ENCODE results near the gene RPS15. TPM values are rescaled to one million over a fixed set of nuclear protein-coding genes. Genes with fewer than 3 reads are reported as not detected.

Gene RPS15
- total and polyA plus RNA-seq, 9 of the 15 experiments (the other 6 are each of a cell fraction or from before 2014, with no cell fraction given), result 605 to 2,791 (median 957) TPM

DNA sequence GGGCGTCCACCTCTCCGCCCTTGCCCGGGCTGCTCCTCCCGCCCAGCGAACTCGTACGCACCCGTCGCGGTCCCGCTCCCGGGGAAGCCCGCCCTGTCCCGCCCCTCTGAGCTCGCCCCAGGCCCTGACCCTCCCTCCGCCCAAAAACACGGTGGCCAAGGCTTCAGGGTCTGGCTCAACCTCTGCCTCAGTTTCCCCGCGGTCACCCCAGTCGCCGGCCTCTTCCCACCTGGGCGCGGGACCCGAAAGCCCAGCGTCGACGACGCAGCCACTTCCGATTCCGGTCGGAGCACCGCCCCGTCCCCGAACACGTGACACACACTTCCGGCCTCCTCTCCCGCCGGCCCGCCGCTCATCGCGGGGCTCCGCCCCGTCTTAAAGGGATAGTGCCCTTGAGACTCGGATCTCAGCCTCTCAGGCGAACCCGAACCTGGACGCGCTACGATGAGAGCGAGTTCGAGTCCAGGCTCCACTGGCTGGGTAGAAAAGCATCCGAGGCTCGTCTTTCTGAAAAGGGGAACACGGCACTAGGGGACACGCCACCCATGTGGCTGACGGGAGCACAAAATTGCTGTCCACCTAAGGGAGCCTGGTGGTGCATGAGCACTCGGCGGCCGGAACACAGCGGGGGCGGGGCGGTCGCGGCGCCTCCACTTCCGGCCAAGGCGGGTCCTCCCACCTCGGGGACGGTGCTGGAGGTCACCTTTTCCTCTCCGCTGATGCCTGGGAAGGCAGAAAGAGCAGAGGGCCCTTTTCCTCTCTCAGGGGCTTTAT lies 40.9 kb downstream of the RPS15 start, which contains the start of gene C19orf25 (continued):
- TF ChIP-seq MAZ (CRISPR knock-in tag; conservative IDR thresholded peaks at IDR 0.05 in 1 of 2, IDR thresholded peaks at IDR 0.05 in 1 of 2) (peak; percentile 80 to 89), MCM2 (IDR thresholded peaks at IDR 0.05; ENCODE audit: low read depth) (no peak), ZC3H4 (CRISPR knock-in tag; IDR thresholded peaks at IDR 0.05; ENCODE audit: borderline replicate concordance) (no peak), ZFP1 (CRISPR knock-in tag; IDR thresholded peaks at IDR 0.05) (no peak), CXXC5 (CRISPR knock-in tag; IDR thresholded peaks at IDR 0.05) (peak; percentile 83), YY1 (IDR thresholded peaks at IDR 0.05; ENCODE audit: borderline replicate concordance in 1 of 3, control insufficient read depth in 1 of 3, extremely low read depth in 1 of 3, insufficient read depth in 3 of 3, insufficient read length in 1 of 3, insufficient replicate concordance in 2 of 3, low read depth in 1 of 3, low read length in 2 of 3) (peak in 1 of 3 experiments; percentile 52), SRSF3 (IDR thresholded peaks at IDR 0.05; ENCODE audit: insufficient read depth, low read length) (no peak), RNF2 (IDR thresholded peaks at IDR 0.05) (peak; percentile 72; the same call in 1 of the 2 replicates), TARDBP (IDR thresholded peaks at IDR 0.05) (0 out of 2 replicates have a peak, but pooled peaks have one; percentile 59), SMARCA5 (IDR thresholded peaks at IDR 0.05) (no peak), NRF1 (conservative IDR thresholded peaks at IDR 0.05 in 1 of 2, IDR thresholded peaks at IDR 0.05 in 1 of 2) (peak; percentile 51 to 64), PHF21A (IDR thresholded peaks at IDR 0.05; ENCODE audit: borderline replicate concordance, low read depth) (no peak), ZBTB8A (IDR thresholded peaks at IDR 0.05; ENCODE audit: partially characterized antibody) (no peak), NR3C1 (CRISPR knock-in tag; IDR thresholded peaks at IDR 0.05) (no peak)
- TF ChIP-seq, protein P1, sequence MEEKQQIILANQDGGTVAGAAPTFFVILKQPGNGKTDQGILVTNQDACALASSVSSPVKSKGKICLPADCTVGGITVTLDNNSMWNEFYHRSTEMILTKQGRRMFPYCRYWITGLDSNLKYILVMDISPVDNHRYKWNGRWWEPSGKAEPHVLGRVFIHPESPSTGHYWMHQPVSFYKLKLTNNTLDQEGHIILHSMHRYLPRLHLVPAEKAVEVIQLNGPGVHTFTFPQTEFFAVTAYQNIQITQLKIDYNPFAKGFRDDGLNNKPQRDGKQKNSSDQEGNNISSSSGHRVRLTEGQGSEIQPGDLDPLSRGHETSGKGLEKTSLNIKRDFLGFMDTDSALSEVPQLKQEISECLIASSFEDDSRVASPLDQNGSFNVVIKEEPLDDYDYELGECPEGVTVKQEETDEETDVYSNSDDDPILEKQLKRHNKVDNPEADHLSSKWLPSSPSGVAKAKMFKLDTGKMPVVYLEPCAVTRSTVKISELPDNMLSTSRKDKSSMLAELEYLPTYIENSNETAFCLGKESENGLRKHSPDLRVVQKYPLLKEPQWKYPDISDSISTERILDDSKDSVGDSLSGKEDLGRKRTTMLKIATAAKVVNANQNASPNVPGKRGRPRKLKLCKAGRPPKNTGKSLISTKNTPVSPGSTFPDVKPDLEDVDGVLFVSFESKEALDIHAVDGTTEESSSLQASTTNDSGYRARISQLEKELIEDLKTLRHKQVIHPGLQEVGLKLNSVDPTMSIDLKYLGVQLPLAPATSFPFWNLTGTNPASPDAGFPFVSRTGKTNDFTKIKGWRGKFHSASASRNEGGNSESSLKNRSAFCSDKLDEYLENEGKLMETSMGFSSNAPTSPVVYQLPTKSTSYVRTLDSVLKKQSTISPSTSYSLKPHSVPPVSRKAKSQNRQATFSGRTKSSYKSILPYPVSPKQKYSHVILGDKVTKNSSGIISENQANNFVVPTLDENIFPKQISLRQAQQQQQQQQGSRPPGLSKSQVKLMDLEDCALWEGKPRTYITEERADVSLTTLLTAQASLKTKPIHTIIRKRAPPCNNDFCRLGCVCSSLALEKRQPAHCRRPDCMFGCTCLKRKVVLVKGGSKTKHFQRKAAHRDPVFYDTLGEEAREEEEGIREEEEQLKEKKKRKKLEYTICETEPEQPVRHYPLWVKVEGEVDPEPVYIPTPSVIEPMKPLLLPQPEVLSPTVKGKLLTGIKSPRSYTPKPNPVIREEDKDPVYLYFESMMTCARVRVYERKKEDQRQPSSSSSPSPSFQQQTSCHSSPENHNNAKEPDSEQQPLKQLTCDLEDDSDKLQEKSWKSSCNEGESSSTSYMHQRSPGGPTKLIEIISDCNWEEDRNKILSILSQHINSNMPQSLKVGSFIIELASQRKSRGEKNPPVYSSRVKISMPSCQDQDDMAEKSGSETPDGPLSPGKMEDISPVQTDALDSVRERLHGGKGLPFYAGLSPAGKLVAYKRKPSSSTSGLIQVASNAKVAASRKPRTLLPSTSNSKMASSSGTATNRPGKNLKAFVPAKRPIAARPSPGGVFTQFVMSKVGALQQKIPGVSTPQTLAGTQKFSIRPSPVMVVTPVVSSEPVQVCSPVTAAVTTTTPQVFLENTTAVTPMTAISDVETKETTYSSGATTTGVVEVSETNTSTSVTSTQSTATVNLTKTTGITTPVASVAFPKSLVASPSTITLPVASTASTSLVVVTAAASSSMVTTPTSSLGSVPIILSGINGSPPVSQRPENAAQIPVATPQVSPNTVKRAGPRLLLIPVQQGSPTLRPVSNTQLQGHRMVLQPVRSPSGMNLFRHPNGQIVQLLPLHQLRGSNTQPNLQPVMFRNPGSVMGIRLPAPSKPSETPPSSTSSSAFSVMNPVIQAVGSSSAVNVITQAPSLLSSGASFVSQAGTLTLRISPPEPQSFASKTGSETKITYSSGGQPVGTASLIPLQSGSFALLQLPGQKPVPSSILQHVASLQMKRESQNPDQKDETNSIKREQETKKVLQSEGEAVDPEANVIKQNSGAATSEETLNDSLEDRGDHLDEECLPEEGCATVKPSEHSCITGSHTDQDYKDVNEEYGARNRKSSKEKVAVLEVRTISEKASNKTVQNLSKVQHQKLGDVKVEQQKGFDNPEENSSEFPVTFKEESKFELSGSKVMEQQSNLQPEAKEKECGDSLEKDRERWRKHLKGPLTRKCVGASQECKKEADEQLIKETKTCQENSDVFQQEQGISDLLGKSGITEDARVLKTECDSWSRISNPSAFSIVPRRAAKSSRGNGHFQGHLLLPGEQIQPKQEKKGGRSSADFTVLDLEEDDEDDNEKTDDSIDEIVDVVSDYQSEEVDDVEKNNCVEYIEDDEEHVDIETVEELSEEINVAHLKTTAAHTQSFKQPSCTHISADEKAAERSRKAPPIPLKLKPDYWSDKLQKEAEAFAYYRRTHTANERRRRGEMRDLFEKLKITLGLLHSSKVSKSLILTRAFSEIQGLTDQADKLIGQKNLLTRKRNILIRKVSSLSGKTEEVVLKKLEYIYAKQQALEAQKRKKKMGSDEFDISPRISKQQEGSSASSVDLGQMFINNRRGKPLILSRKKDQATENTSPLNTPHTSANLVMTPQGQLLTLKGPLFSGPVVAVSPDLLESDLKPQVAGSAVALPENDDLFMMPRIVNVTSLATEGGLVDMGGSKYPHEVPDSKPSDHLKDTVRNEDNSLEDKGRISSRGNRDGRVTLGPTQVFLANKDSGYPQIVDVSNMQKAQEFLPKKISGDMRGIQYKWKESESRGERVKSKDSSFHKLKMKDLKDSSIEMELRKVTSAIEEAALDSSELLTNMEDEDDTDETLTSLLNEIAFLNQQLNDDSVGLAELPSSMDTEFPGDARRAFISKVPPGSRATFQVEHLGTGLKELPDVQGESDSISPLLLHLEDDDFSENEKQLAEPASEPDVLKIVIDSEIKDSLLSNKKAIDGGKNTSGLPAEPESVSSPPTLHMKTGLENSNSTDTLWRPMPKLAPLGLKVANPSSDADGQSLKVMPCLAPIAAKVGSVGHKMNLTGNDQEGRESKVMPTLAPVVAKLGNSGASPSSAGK (IDR thresholded peaks at IDR 0.05), result peak; percentile 81

All from K562 (cell line).